Activated CD8-positive, alpha-beta memory T cell treated with anti-CD3 and anti-CD28 coated beads, Interleukin-2, amount 50 U/mL, for 24 hours (primary cell): ENCODE results near the gene BBS7.
A peak's percentile ranks its signal among the peaks of the same experiment; 100 is the strongest.

Experiments
- DNase-seq: peaks from one replicate; pipeline ENCODE4 v3.0.0-alpha.2; 2020; ENCODE audit errors: extremely low read depth

BBS7 gene, protein sequence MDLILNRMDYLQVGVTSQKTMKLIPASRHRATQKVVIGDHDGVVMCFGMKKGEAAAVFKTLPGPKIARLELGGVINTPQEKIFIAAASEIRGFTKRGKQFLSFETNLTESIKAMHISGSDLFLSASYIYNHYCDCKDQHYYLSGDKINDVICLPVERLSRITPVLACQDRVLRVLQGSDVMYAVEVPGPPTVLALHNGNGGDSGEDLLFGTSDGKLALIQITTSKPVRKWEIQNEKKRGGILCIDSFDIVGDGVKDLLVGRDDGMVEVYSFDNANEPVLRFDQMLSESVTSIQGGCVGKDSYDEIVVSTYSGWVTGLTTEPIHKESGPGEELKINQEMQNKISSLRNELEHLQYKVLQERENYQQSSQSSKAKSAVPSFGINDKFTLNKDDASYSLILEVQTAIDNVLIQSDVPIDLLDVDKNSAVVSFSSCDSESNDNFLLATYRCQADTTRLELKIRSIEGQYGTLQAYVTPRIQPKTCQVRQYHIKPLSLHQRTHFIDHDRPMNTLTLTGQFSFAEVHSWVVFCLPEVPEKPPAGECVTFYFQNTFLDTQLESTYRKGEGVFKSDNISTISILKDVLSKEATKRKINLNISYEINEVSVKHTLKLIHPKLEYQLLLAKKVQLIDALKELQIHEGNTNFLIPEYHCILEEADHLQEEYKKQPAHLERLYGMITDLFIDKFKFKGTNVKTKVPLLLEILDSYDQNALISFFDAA

DNA sequence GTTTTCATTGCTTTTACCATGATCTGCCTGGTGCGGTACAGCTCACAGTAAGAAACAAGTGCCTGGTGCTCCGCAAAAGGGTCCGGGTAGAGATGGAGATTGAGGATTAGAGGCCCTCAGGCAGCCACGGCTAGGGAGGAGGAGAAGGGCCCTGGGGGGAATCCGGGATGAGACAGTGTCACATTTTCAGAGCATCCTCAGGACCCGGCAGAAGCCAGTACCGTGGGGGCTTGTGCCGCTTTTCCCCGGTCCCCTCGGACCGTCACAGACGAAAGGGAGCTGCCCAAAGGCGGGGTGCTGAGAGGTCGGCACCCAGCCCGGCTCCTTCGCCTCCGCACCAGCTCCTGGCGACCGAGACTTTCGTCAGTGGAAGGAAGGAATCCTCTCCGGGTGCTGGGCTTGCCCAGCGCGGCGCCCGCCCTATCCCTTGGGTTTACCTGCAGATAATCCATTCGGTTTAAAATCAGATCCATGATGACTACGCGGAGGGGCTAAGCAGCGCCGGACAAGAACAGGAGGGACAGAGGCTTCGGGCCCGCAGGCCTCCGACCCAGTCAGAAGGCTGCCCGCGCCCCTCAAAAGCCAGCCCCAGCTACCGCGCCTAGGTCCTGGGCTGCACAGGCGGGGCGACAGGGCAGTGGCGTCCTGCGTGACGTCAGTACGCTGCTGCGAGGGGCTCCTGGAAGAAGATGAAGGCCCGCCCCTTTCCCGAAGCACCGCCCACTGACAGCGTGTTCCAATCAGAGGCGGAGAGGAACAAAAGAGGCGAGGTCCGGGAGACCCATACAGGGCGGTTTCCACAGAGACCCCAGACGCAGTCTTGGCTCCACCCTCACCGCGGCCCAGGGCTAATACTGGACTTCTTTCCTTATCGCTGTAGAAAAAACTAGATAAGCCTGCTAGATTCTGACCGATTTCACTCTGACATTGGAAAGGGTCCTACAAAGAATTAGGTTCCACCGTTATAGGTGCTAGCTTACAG lies at the start of gene BBS7:
Gene BBS7, minus strand, starts transcription at position 634 of the 982 bp plus-strand sequence. Its CDS starts 161 bp downstream, at position 473.
- DNase-seq, result peak; percentile 97

GRCh38 chr4:121913667-121914066 lies 43.4 kb upstream of the BBS7 start:
- DNase-seq, result no peak

GRCh38 chr4:121908346-121908745 lies 38.1 kb upstream of the BBS7 start:
- no peak for DNase-seq

GRCh38 chr4:121900132-121900983 lies 30.1 kb upstream of the BBS7 start:
- DNase-seq, result peak; percentile 13

DNA sequence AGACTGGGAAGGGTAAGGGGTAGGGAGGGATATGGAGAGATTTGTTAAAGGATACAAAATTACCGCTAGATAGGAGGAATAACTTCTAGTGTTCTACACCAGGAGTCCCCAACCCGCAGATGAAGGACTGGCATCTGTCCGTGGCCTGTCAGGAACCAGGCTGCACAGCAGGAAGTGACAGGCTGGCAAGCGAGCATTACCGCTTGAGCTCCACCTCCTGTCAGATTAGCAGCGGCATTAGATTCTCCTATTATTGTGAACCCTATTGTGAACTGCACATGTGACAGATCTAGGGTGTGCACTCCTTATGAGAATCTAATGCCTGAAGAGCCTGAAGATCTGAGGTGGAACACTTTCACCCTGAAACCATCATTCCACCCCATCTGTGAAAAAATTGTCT lies 27.9 kb upstream of the BBS7 start:
- DNase-seq, result no peak

- DNase-seq, result no peak
Measured at GRCh38 chr4:121888134-121888533, 17.9 kb upstream of the BBS7 start.

DNA sequence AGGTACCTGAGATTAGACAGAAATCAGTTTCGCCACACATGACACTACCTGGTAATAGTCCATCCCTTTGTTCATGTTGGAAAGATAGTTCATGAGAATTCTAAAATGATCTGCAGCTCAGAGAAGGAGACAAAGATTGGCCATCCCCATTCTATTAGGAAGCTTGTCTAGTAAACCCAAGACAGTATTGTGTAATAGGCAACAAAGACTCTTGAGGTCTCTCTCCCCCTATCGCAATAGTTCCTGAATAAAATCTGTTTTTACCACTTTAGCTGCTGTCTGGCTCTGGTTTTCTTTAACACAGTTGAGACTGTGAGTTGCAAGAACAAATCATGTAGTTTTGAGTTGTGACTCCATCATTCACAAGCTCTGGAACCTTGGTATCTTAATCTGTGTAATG lies 14.8 kb upstream of the BBS7 start:
- no peak for DNase-seq

DNA sequence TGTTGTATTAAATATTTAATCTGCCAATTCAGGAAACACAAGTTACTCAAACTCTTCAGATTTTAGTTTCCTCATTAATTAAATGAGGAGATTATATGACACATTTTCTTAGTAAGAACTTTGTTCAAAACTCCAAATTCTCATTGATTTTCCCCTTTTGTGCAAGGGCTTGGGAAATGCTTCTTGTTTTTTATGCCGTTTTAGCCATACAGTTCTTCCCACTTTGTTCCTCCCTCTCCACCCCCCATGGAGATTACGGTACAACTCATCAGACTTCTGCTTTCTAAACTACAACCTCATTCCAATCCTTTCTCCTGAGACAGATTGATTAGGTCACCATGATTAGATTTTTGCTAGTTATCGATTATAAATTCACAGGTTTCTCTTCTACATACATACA lies 10.9 kb upstream of the BBS7 start:
- DNase-seq, result no peak

GRCh38 chr4:121879135-121879534 lies 8.9 kb upstream of the BBS7 start:
- DNase-seq, result no peak

DNA sequence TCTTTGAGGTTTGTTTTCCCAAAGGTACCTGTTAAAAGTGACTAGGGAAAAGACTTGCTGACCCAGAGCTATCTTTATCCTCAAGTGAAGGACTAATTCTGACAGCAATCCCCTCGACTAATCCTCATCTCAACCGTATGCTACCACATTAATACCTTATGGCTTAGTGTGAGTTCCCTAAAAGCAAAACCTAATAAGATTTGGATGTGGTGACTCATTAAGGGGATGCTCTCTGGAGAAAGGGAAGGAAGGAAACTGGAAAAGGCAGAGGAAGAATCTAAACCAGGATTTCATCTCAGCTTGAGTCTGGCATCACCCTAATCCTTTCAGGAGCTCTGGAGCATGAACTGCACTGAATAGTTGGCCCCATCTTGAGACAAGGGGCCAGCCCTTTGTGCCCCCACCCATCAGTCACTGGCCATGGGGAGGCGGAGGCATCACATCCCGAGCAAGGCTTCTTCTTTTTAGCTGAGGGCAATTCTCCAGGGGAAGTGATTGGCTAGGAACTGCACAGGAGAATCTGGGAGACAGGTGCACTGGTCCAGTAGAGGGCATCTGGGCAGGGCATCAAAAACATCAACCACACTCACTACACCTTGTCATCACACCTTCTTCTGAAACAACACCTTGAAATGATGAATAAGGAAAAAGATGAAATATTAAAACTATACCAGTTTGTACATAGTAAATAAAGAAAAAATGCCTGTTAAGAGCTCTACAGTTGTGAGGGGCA lies 6.9 kb upstream of the BBS7 start:
- DNase-seq, result no peak

GRCh38 chr4:121876070-121876469 lies 5.8 kb upstream of the BBS7 start:
- DNase-seq, result no peak

DNA sequence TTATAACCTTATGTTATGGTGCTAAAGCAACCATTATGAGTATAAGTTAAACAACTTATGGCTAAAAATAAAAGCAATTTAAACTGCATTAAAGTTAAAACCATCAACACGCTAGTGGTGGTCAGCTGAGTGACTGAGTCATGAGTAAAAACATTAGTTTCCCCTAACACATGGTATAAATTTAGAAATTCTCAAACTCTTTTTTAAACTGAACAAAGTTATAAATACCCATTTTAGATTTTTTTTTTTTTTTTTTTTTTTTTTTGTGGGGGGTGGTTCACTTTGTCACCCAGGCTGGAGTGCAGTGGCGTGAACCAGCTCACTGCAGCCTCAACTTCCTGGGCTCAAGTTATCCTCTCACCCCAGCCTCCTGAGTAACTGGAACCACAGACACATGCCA lies 5.4 kb upstream of the BBS7 start:
- DNase-seq, result no peak

GRCh38 chr4:121873604-121874003 lies 3.3 kb upstream of the BBS7 start:
- no peak for DNase-seq

DNA sequence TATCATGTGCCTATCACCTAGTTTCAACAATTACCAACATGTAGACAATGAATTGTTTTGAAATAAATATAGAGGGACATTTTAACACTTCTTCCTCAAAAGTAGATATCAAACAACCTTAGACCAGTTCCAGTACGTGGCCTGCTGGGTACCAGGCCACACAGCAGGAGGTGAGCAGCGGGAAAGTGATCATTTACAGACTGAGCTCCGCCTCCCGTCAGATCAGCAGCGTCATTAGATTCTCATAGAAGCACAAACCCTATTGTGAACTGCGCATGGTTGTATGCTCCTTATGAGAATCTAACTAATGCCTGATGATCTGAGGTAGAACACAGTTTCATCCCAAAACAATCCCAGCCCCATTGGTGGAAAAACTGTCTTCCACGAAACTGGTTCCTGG lies 6.5 kb downstream of the BBS7 start:
- DNase-seq, result no peak

DNA sequence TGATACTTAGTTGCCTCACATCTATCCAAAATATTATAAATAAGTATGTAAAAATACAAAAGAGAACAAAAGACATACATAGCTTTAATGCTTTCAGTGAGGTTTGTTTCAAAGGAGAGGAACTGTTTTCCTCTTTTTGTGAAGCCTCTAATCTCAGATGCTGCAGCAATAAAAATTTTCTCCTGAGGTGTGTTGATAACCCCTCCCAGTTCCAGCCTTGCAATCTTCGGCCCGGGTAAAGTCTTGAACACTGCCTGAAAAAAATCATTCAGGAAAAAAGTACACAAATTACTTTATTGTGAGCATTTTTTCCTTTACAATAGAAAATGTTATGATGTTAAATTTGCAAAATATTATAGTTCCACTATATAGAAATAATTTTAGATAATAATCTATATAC lies 8.8 kb downstream of the BBS7 start:
- DNase-seq, result no peak

- no peak for DNase-seq
Measured at GRCh38 chr4:121860121-121860520, 10.2 kb downstream of the BBS7 start.

- no peak for DNase-seq
Measured at GRCh38 chr4:121851354-121851753, 18.9 kb downstream of the BBS7 start.

DNA sequence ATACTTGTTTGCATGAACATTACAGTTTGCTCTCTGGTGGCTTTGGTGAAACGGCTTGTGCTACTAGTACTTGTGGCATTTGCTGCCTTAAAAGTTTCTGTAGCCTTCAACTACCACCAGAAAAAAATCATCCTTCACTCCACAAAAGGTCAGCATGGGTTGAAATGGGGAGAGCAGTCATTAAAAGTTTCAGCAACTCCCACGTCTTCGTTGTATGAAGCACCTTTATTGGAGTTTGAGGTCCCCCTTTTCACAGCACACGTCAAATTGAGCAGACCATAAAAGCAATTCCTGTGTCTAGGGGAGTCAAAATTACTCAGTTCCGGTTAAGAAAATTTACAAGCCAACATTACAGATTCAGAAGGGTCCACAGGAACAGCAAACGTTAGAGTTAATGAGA lies 23.6 kb downstream of the BBS7 start:
- no peak for DNase-seq

GRCh38 chr4:121842862-121843261 lies 27.4 kb downstream of the BBS7 start:
- no peak for DNase-seq

GRCh38 chr4:121838136-121838535 lies 32.1 kb downstream of the BBS7 start:
- DNase-seq, result no peak
